NOMO-1 (cell line): ENCODE results near the gene CENPO.

Experiments used
- DNase-seq, 2 experiments: peaks; one replicate each; lab custom pipeline; 2025; ENCODE audit not compliant: unreplicated experiment in 2 of 2; lab: John Stamatoyannopoulos, UW

CENPO gene

GRCh38 chr2:24836206-24836605, 43.0 kb downstream of the CENPO start:
- no peak for DNase-seq

- DNase-seq = no peak
These were observed 43.5 kb downstream of the CENPO start for GRCh38 chr2:24836706-24837105.

GRCh38 chr2:24837996-24838513, 44.8 kb downstream of the CENPO start:
- DNase-seq = no peak

GRCh38 chr2:24838541-24838940, 45.3 kb downstream of the CENPO start:
- no peak for DNase-seq

- no peak for DNase-seq
These were observed 46.5 kb downstream of the CENPO start for GRCh38 chr2:24839729-24840128.

- DNase-seq = no peak
These were observed 47.1 kb downstream of the CENPO start for GRCh38 chr2:24840164-24840869.

GRCh38 chr2:24840962-24841945, 48.0 kb downstream of the CENPO start:
- no peak for DNase-seq

GRCh38 chr2:24842081-24843050, 49.1 kb downstream of the CENPO start:
- no peak for DNase-seq

- DNase-seq = no peak
These were observed 50.2 kb downstream of the CENPO start for GRCh38 chr2:24843330-24843860.

- no peak for DNase-seq
These were observed 50.9 kb downstream of the CENPO start for GRCh38 chr2:24844023-24844685.

- no peak for DNase-seq
These were observed 52.5 kb downstream of the CENPO start for GRCh38 chr2:24845691-24846090.

GRCh38 chr2:24850944-24851343, 57.7 kb downstream of the CENPO start:
- DNase-seq = no peak

GRCh38 chr2:24852026-24852425, 58.8 kb downstream of the CENPO start:
- no peak for DNase-seq

- no peak for DNase-seq
These were observed 59.3 kb downstream of the CENPO start for GRCh38 chr2:24852431-24853020.

GRCh38 chr2:24853046-24853445, 59.8 kb downstream of the CENPO start:
- no peak for DNase-seq

GRCh38 chr2:24853996-24854395, 60.8 kb downstream of the CENPO start:
- DNase-seq = no peak

- no peak for DNase-seq
These were observed 61.9 kb downstream of the CENPO start for GRCh38 chr2:24855022-24855622.

- no peak for DNase-seq
These were observed 62.5 kb downstream of the CENPO start for GRCh38 chr2:24855726-24856125.

- DNase-seq = no peak
These were observed 63.6 kb downstream of the CENPO start for GRCh38 chr2:24856791-24857211.
